Testis (tissue), 2 donors: Measurements from ENCODE around the gene AGAP1.

Experiments used
- POLR2A ChIP-seq: fragments of 450-650 bp; IDR thresholded peaks from one replicate; pipeline ENCODE4 v1.6.1; 2017; ENCODE audit warnings: antibody characterized with exemption, mild to moderate bottlenecking, moderate library complexity
- TF ChIP-seq, protein P1 (sequence below), 3 experiments: fragments of 450-650 bp in 2 of 3; fragments of 200-600 bp in 1 of 3; sonication (generic) in 1 of 3; IDR thresholded peaks; one replicate each; pipeline ENCODE4 v1.5.1; 2016 to 2019; ENCODE audit warnings: antibody characterized with exemption in 3 of 3, mild to moderate bottlenecking in 2 of 3, moderate library complexity in 1 of 3

DNA sequence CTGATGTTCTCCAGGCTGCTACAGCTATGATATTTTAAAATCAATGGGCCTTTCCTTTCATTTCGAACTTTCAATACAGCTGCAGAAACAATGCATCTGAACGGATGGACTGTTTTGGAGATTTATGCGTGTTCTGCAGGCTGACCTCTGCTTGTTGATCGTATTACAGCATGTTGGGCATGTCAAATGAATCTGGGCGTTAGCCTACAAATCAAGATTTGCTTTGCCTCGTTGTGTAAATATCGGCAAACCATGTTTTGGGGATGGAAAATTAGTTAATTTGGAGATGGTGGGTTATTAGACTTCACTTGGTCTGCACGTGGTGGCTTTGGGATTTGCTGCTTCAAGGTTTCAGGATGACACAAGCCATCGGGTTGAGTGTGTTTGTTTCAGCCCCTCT lies 129.3 kb downstream of the AGAP1 start:
- TF ChIP-seq, protein P1, sequence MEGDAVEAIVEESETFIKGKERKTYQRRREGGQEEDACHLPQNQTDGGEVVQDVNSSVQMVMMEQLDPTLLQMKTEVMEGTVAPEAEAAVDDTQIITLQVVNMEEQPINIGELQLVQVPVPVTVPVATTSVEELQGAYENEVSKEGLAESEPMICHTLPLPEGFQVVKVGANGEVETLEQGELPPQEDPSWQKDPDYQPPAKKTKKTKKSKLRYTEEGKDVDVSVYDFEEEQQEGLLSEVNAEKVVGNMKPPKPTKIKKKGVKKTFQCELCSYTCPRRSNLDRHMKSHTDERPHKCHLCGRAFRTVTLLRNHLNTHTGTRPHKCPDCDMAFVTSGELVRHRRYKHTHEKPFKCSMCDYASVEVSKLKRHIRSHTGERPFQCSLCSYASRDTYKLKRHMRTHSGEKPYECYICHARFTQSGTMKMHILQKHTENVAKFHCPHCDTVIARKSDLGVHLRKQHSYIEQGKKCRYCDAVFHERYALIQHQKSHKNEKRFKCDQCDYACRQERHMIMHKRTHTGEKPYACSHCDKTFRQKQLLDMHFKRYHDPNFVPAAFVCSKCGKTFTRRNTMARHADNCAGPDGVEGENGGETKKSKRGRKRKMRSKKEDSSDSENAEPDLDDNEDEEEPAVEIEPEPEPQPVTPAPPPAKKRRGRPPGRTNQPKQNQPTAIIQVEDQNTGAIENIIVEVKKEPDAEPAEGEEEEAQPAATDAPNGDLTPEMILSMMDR (IDR thresholded peaks at IDR 0.05): no peak
- TF ChIP-seq POLR2A: no peak
